H1 (cell line): ENCODE measurements around the gene TLR9. TPM values are rescaled to one million over a fixed set of nuclear protein-coding genes. Genes with fewer than 3 reads are reported as not detected.

Source experiments
- CBX5 ChIP-seq: fragments of 300-800, 300-1000 bp; sonication (generic); IDR thresholded peaks from 2 replicates; pipeline ENCODE4 v1.7.1; 2016; ENCODE audit warnings: antibody characterized with exemption, low read length, low read depth
- CHD2 ChIP-seq: IDR thresholded peaks from 2 replicates; pipeline ENCODE4 v1.6.1; 2012; ENCODE audit warnings: low read length, improper control_type of control experiment
- CHD7 ChIP-seq: fragments of 300-600 bp; sonication (generic); IDR thresholded peaks from 2 replicates; pipeline ENCODE4 v1.7.1; 2012; ENCODE audit warnings: low read length, moderate library complexity, mild to moderate bottlenecking, inconsistent platforms; ENCODE audit not compliant: insufficient replicate concordance
- NANOG ChIP-seq: IDR thresholded peaks from 2 replicates; pipeline ENCODE4 v1.6.1; 2011; ENCODE audit warnings: low read length, low read depth, mild to moderate bottlenecking, inconsistent platforms; ENCODE audit not compliant: insufficient read depth, poor library complexity, severe bottlenecking
- RNF2 ChIP-seq: fragments of 200-900, 300-1000 bp; sonication (generic); IDR thresholded peaks from 2 replicates; pipeline ENCODE4 v1.7.1; 2016; ENCODE audit warnings: borderline replicate concordance, low read depth, mild to moderate bottlenecking, antibody characterized with exemption, low read length; ENCODE audit not compliant: poor library complexity, severe bottlenecking; ENCODE audit errors: missing control alignments
- SP2 ChIP-seq: IDR thresholded peaks from 2 replicates; pipeline ENCODE4 v1.6.1; 2012; ENCODE audit warnings: mild to moderate bottlenecking, low read length, inconsistent platforms
- SP4 ChIP-seq: IDR thresholded peaks from 2 replicates; pipeline ENCODE4 v1.6.1; 2012; ENCODE audit warnings: low read length, inconsistent platforms
- TAF7 ChIP-seq: optimal IDR thresholded peaks from 2 replicates; pipeline ENCODE3; 2011; ENCODE audit warnings: low read depth, mild to moderate bottlenecking, inconsistent platforms, low read length, moderate library complexity, borderline replicate concordance
- polyA plus RNA-seq, 7 experiments: library from polyadenylated mRNA; depleted of rRNA in 3 of 7; stranded (reverse) in 5 of 7; unstranded in 2 of 7; fragments of >200 nt in 5 of 7; fragments of 200-250 nt in 2 of 7; gene quantifications; 1 replicate in 5 of 7; 2 replicates in 1 of 7; 4 replicates in 1 of 7; pipeline versions ENCODE4 v1.2.1 to v1.2.3, GENCODE V29; 2011 to 2013; ENCODE audit warnings: missing spikeins in 2 of 7, mixed read lengths in 2 of 7
- total RNA-seq: library from RNA; stranded (reverse); fragmentation: NEBNext Ultra II Directional; extraction: Animal tissue kit (Norgen Biotek cat#: 25700); gene quantifications from 2 replicates; pipeline ENCODE4 v1.2.1, GENCODE V29; 2021

Gene TLR9
- total and polyA plus RNA-seq, 2 of the 8 experiments (the other 6 are each of a cell fraction or from before 2014, with no cell fraction given) = 0.05 TPM; not detected in 1

- TF ChIP-seq CHD7 (no peak), SP2 (no peak), NANOG (no peak), TAF7 (no peak), CBX5 (no peak), SP4 (no peak), CHD2 (no peak), RNF2 (no peak)
- TF ChIP-seq, all 59 proteins: peak for 0
These were observed 29.2 kb upstream of the TLR9 start (continued) for GRCh38 chr3:52254608-52255007.
